Erythroblast (primary cell): ENCODE measurements around the gene MBTD1.

Source experiments
- GATA1 ChIP-seq: IDR thresholded peaks from 2 replicates; pipeline ENCODE4 v1.6.1; 2011; ENCODE audit warnings: low read depth, mild to moderate bottlenecking, control low read depth, low read length, moderate library complexity
- POLR2A ChIP-seq: IDR thresholded peaks from 2 replicates; pipeline ENCODE4 v1.6.1; 2011; ENCODE audit warnings: mild to moderate bottlenecking, low read length

GRCh38 chr17:51259564-51260236, at the start of gene MBTD1:
- TF ChIP-seq POLR2A (no peak), GATA1 (no peak)
